CD14-positive monocyte (primary cell): ENCODE results near the gene SIK2. TPM values are rescaled to one million over a fixed set of nuclear protein-coding genes. Genes with fewer than 3 reads are reported as not detected.

Experiments used
- DNase-seq, 3 donors: peaks; one replicate each; pipeline ENCODE4 v3.0.0-alpha.2; 2011 to 2022
- H2AFZ ChIP-seq: 2 replicates; pipeline ENCODE4 v1.6.0; 2012; ENCODE audit warnings: mild to moderate bottlenecking, low read depth, low read length, inconsistent platforms; ENCODE audit not compliant: insufficient read depth, poor library complexity, severe bottlenecking
- H3K27ac ChIP-seq, 2 donors: 1 replicate in 1 of 2; 2 replicates in 1 of 2; pipeline ENCODE4 v1.5.1; 2012 to 2013; ENCODE audit warnings: low read length in 2 of 2, control low read depth in 1 of 2, inconsistent platforms in 1 of 2, low read depth in 1 of 2, mild to moderate bottlenecking in 1 of 2
- H3K27me3 ChIP-seq, 2 donors: one replicate each; pipeline versions ENCODE4 v1.6.0 to v1.6.1; 2011 to 2013; ENCODE audit warnings: low read length in 2 of 2; ENCODE audit not compliant: control insufficient read depth in 2 of 2, insufficient read depth in 2 of 2
- H3K36me3 ChIP-seq, 2 donors: replicated peaks in 1 of 2; 1 replicate in 1 of 2; 2 replicates in 1 of 2; pipeline versions ENCODE4 v1.5.1 to v1.6.1; 2012 to 2013; ENCODE audit warnings: low read length in 2 of 2, control low read depth in 1 of 2, inconsistent platforms in 1 of 2, mild to moderate bottlenecking in 1 of 2; ENCODE audit not compliant: insufficient read depth in 2 of 2, control insufficient read depth in 1 of 2
- H3K4me1 ChIP-seq, 2 donors: 1 replicate in 1 of 2; 2 replicates in 1 of 2; pipeline versions ENCODE4 v1.5.1 to v1.6.1; 2012 to 2013; ENCODE audit warnings: low read length in 2 of 2, control low read depth in 1 of 2, inconsistent platforms in 1 of 2, mild to moderate bottlenecking in 1 of 2, moderate library complexity in 1 of 2; ENCODE audit not compliant: insufficient read depth in 2 of 2, control insufficient read depth in 1 of 2
- H3K4me2 ChIP-seq: replicated peaks from 2 replicates; pipeline ENCODE3; 2012; ENCODE audit warnings: low read length, moderate library complexity, mild to moderate bottlenecking; ENCODE audit not compliant: poor library complexity, severe bottlenecking; ENCODE audit errors: extremely low read depth
- H3K4me3 ChIP-seq, 3 experiments: fragments of 200-600 bp in 1 of 3; sonication (generic) in 1 of 3; replicated peaks in 1 of 3; 1 replicate in 2 of 3; 2 replicates in 1 of 3; pipeline ENCODE4 v1.5.1; 2011 to 2013; ENCODE audit warnings: low read length in 3 of 3, mild to moderate bottlenecking in 3 of 3, control low read depth in 2 of 3, low read depth in 2 of 3, inconsistent platforms in 1 of 3, moderate library complexity in 1 of 3
- H3K79me2 ChIP-seq: 2 replicates; pipeline ENCODE4 v1.6.0; 2012; ENCODE audit warnings: mild to moderate bottlenecking, control low read depth, inconsistent platforms, low read length, moderate library complexity; ENCODE audit not compliant: insufficient read depth
- H3K9ac ChIP-seq: 2 replicates; pipeline ENCODE4 v1.6.0; 2017; ENCODE audit warnings: low read length, mild to moderate bottlenecking; ENCODE audit not compliant: insufficient read depth, poor library complexity, severe bottlenecking
- H3K9me3 ChIP-seq, 2 donors: replicated peaks in 1 of 2; 1 replicate in 1 of 2; 2 replicates in 1 of 2; pipeline versions ENCODE4 v1.5.1 to v1.6.1; 2012 to 2013; ENCODE audit warnings: low read length in 2 of 2, control low read depth in 1 of 2; ENCODE audit not compliant: control insufficient read depth in 1 of 2, insufficient read depth in 1 of 2
- H4K20me1 ChIP-seq: 2 replicates; pipeline ENCODE4 v1.6.0; 2012; ENCODE audit warnings: mild to moderate bottlenecking, low read length, control low read depth, moderate library complexity; ENCODE audit not compliant: insufficient read depth
- H3K27ac Mint-ChIP-seq, 7 donors: one replicate each; pipeline ENCODE4 v1.8.0; 2020; ENCODE audit warnings: mild to moderate bottlenecking in 7 of 7, mixed read lengths in 7 of 7, moderate library complexity in 6 of 7, inconsistent platforms in 2 of 7
- H3K27me3 Mint-ChIP-seq, 3 donors: one replicate each; pipeline ENCODE4 v1.8.0; 2021 to 2022; ENCODE audit warnings: low read depth in 3 of 3, mild to moderate bottlenecking in 3 of 3, mixed read lengths in 3 of 3, moderate library complexity in 3 of 3, inconsistent platforms in 1 of 3
- H3K36me3 Mint-ChIP-seq, 2 donors: one replicate each; pipeline ENCODE4 v1.8.0; 2020; ENCODE audit warnings: mixed read lengths in 2 of 2, inconsistent platforms in 1 of 2, mild to moderate bottlenecking in 1 of 2
- H3K4me1 Mint-ChIP-seq: one replicate; pipeline ENCODE4 v1.8.0; 2020; ENCODE audit warnings: mild to moderate bottlenecking, mixed read lengths
- H3K4me3 Mint-ChIP-seq, 2 donors: one replicate each; pipeline ENCODE4 v1.8.0; 2020; ENCODE audit warnings: mild to moderate bottlenecking in 2 of 2, mixed read lengths in 2 of 2, moderate library complexity in 1 of 2
- H3K9me3 Mint-ChIP-seq, 7 donors: one replicate each; pipeline ENCODE4 v1.8.0; 2020 to 2022; ENCODE audit warnings: mixed read lengths in 7 of 7, mild to moderate bottlenecking in 6 of 7, moderate library complexity in 6 of 7, inconsistent platforms in 2 of 7
- WGBS: methylation state at CpG from one replicate; pipeline ENCODE4 v1.1.5; 2013; ENCODE audit warnings: missing lambda C conversion rate; ENCODE audit not compliant: insufficient coverage; 5-methylcytosine and 5-hydroxymethylcytosine counted together
- intact Hi-C, 2 donors: fragments of 100-400 bp; cut with micrococcal nuclease; formaldehyde crosslinking; loops; one replicate each; pipeline versions ENCODE4 v1.15.0 to v1.15.1; 2023
- polyA plus RNA-seq, 3 donors: library from polyadenylated mRNA; depleted of rRNA in 1 of 3; unstranded in 2 of 3; stranded (reverse) in 1 of 3; fragments of 300-500 nt in 2 of 3; fragments of >200 nt in 1 of 3; fragmentation: Illumina TruSeq in 2 of 3; gene quantifications; 1 replicate in 2 of 3; 2 replicates in 1 of 3; pipeline ENCODE4 v1.2.3, GENCODE V29; 2012 to 2021
- TF ChIP-seq, protein P1 (sequence below): fragments of 200-600 bp; IDR thresholded peaks from one replicate; pipeline ENCODE4 v1.8.0; 2022; ENCODE audit warnings: antibody characterized with exemption, mild to moderate bottlenecking

SIK2 gene
- polyA plus RNA-seq, 3 donors = 0.16 to 8.8 (median 0.23) TPM

DNA sequence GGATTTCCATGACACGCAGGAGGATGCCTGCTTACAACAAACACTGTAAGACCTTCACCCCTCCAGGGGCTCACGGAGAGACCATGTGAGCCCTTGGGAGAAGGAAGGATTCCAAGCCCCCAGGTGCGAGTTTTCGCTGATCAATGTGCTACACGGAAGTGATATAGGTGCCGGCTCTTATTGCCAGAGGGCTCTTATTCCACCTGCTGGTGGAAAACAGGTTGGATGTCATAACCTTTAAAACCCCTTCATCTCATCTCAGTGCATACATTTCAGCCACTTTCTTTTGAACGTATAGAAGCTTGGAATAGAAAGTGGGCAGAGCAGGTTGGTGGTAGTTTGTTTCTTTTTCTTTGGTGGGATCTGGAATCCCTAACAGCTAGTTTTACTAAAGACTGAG lies 35.9 kb upstream of the SIK2 start:
- H3K36me3 Mint-ChIP-seq = no peaks in the 10 kb centered on the region
- no peaks in the 10 kb centered on the region for H3K27me3 ChIP-seq
- H3K4me3 ChIP-seq = no peak overlapping the region
- H3K4me1 ChIP-seq = no peaks in the 10 kb centered on the region
- H4K20me1 ChIP-seq = no peaks in the 10 kb centered on the region
- H3K79me2 ChIP-seq = no peaks in the 10 kb centered on the region
- no peak overlapping the region for H3K9ac ChIP-seq
- H3K9me3 Mint-ChIP-seq = no peaks in the 10 kb centered on the region
- H2AFZ ChIP-seq = no peak overlapping the region
- no peaks in the 10 kb centered on the region for H3K36me3 ChIP-seq
- peaks cover 3% of the 10 kb centered on the region for H3K4me1 Mint-ChIP-seq
- H3K4me3 Mint-ChIP-seq = no peak overlapping the region
- no peak overlapping the region for H3K27ac Mint-ChIP-seq
- no peak for DNase-seq
- peaks cover 0 to 1% (median 0%) of the 10 kb centered on the region in 3 donors for H3K27me3 Mint-ChIP-seq
- no peak overlapping the region for H3K4me2 ChIP-seq
- no CpG with 5 or more reads among the region's 7 CpGs for WGBS
- intact Hi-C loops = loop anchor here in 1 of 2 donors (10.0 kb wide), 1 partner anchor 278 kb away; no protein-coding TSS in a partner anchor
- H3K27ac ChIP-seq = no peak overlapping the region
- TF ChIP-seq, protein P1, sequence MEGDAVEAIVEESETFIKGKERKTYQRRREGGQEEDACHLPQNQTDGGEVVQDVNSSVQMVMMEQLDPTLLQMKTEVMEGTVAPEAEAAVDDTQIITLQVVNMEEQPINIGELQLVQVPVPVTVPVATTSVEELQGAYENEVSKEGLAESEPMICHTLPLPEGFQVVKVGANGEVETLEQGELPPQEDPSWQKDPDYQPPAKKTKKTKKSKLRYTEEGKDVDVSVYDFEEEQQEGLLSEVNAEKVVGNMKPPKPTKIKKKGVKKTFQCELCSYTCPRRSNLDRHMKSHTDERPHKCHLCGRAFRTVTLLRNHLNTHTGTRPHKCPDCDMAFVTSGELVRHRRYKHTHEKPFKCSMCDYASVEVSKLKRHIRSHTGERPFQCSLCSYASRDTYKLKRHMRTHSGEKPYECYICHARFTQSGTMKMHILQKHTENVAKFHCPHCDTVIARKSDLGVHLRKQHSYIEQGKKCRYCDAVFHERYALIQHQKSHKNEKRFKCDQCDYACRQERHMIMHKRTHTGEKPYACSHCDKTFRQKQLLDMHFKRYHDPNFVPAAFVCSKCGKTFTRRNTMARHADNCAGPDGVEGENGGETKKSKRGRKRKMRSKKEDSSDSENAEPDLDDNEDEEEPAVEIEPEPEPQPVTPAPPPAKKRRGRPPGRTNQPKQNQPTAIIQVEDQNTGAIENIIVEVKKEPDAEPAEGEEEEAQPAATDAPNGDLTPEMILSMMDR = no peak
- no peaks in the 10 kb centered on the region for H3K9me3 ChIP-seq

DNA sequence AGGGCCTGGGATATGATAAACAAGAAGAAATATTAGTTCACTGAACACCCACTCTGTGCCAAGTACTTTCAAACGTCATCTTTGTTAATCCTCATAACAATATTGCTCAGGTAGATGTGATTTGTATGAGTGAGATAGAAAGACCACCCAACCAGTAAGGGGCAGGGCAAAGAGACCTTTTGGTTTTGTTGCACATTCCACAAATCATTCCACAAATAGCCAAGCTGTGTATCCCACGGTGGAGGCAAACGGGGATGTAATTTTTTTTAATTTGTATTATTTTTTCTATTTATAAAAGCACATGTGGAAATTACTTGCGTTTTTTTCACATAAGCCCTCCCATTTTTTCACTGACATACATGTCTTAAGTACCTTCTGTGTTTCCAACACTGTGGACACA lies 32.8 kb upstream of the SIK2 start:
- intact Hi-C loops = loop anchor here in 1 of 2 donors (10.0 kb wide), 1 partner anchor 275 kb away; no protein-coding TSS in a partner anchor
- no CpG with 5 or more reads among the region's 4 CpGs for WGBS
- no peaks in the 10 kb centered on the region for H3K79me2 ChIP-seq

More for the DNA sequence above, 32.8 kb upstream of the SIK2 start:
- Mint-ChIP-seq H3K27me3 (no peaks in the 10 kb centered on the region), H3K4me1 (peaks cover 6% of the 10 kb centered on the region), H3K9me3 (no peaks in the 10 kb centered on the region), H3K36me3 (no peaks in the 10 kb centered on the region), H3K4me3 (no peak overlapping the region), H3K27ac (no peak overlapping the region)
- TF ChIP-seq, protein P1 = no peak
- H3K9me3 ChIP-seq = no peaks in the 10 kb centered on the region
- no peak overlapping the region for H3K4me2 ChIP-seq
- H3K27ac ChIP-seq = no peak overlapping the region
- DNase-seq = no peak
- no peaks in the 10 kb centered on the region for H3K27me3 ChIP-seq
- H4K20me1 ChIP-seq = no peaks in the 10 kb centered on the region
- no peaks in the 10 kb centered on the region for H3K36me3 ChIP-seq
- no peaks in the 10 kb centered on the region for H3K4me1 ChIP-seq
- no peak overlapping the region for H2AFZ ChIP-seq
- H3K4me3 ChIP-seq = no peak overlapping the region
- H3K9ac ChIP-seq = no peak overlapping the region
